ENCODE measurements around the gene LMTK3.

DNA sequence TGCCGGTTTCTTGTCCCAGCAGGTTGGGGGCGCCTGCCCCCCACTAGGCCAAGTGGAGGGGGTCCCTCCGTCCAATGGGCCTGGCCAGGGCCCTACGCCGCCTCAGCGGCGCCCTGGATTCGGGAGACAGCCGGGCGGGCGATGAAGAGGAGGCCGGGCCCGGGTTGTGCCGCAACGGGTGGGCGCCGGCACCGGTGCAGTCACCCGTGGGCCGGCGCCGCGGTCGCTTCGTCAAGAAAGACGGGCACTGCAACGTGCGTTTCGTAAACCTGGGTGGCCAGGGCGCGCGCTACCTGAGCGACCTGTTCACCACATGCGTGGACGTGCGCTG is 50.0 kb downstream of the LMTK3 start:
- TF ChIP-seq, protein P1, sequence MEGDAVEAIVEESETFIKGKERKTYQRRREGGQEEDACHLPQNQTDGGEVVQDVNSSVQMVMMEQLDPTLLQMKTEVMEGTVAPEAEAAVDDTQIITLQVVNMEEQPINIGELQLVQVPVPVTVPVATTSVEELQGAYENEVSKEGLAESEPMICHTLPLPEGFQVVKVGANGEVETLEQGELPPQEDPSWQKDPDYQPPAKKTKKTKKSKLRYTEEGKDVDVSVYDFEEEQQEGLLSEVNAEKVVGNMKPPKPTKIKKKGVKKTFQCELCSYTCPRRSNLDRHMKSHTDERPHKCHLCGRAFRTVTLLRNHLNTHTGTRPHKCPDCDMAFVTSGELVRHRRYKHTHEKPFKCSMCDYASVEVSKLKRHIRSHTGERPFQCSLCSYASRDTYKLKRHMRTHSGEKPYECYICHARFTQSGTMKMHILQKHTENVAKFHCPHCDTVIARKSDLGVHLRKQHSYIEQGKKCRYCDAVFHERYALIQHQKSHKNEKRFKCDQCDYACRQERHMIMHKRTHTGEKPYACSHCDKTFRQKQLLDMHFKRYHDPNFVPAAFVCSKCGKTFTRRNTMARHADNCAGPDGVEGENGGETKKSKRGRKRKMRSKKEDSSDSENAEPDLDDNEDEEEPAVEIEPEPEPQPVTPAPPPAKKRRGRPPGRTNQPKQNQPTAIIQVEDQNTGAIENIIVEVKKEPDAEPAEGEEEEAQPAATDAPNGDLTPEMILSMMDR (IDR thresholded peaks at IDR 0.05; ENCODE audit: insufficient read depth, low read length) = no peak
- no peak for TF ChIP-seq GABPA (IDR thresholded peaks at IDR 0.05; ENCODE audit: low read depth)
- TF ChIP-seq SPI1 (IDR thresholded peaks at IDR 0.05; ENCODE audit: borderline replicate concordance, low read depth) = no peak
- TF ChIP-seq POLR2AphosphoS5 (IDR thresholded peaks at IDR 0.05; ENCODE audit: low read depth) = no peak
